PC-9 (cell line): ENCODE measurements around the gene KLHDC8B.

Source experiments
- CTCF ChIP-seq: fragments of 200-600 bp; sonication (generic); conservative IDR thresholded peaks from 2 replicates; pipeline ENCODE4 v1.6.1; 2017; ENCODE audit warnings: mixed run types, antibody characterized with exemption, mild to moderate bottlenecking, moderate library complexity
- EZH2 ChIP-seq: fragments of 200-600 bp; sonication (generic); IDR thresholded peaks from 2 replicates; pipeline ENCODE4 v1.8.0; 2017; ENCODE audit warnings: antibody characterized with exemption, low read depth

GRCh38 chr3:49123687-49124086 lies 47.7 kb upstream of the KLHDC8B start:
- no peak for TF ChIP-seq CTCF
- no peak for TF ChIP-seq EZH2
